ENCODE data around the gene DCXR.

DCXR gene

DNA sequence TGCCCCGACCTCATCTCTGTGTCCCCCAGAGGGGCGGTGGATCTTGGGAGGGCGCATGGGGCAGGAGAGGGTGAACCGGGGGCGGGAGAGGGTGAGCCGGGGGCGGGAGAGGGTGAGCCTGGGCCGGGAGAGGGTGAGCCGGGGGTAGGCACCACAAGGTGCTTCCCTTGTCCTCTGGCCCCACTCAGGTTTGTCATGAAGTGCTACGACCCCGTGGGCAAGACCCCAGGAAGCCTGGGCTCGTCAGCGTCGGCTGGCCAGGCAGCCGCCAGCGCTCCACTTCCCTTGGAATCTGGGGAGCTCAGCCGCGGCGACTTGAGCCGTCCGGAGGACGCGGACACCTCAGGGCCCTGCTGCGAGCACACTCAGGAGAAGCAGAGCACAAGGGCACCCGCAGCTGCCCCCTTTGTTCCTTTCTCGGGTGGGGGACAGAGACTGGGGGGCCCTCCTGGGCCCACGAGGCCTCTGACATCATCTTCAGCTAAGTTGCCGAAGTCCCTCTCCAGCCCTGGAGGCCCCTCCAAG is 41.2 kb downstream of the DCXR start:
- H3K27me3 ChIP-seq (ENCODE audit: control insufficient read depth, insufficient read depth, low read length), result no peaks in the 10 kb centered on the region
- H3K9me3 ChIP-seq (ENCODE audit: control insufficient read depth, insufficient read depth, low read length), result no peaks in the 10 kb centered on the region
- no CpG with 5 or more reads among the region's 28 CpGs for WGBS (ENCODE audit: insufficient coverage, insufficient read length)
- H3K4me1 ChIP-seq (ENCODE audit: control insufficient read depth, insufficient read depth, low read length), result peaks cover 14% of the 10 kb centered on the region
- DNase-seq (ENCODE audit: low read depth, low spot score), result no peak
- H3K36me3 ChIP-seq (ENCODE audit: control insufficient read depth, insufficient read depth, low read length), result 0 out of 2 replicates have a peak, but pooled peaks cover 2% of the 10 kb centered on the region
- no peak overlapping the region for H3K27ac ChIP-seq (ENCODE audit: low read length)
- no peak overlapping the region for H3K4me3 ChIP-seq (ENCODE audit: low read length)

DNA sequence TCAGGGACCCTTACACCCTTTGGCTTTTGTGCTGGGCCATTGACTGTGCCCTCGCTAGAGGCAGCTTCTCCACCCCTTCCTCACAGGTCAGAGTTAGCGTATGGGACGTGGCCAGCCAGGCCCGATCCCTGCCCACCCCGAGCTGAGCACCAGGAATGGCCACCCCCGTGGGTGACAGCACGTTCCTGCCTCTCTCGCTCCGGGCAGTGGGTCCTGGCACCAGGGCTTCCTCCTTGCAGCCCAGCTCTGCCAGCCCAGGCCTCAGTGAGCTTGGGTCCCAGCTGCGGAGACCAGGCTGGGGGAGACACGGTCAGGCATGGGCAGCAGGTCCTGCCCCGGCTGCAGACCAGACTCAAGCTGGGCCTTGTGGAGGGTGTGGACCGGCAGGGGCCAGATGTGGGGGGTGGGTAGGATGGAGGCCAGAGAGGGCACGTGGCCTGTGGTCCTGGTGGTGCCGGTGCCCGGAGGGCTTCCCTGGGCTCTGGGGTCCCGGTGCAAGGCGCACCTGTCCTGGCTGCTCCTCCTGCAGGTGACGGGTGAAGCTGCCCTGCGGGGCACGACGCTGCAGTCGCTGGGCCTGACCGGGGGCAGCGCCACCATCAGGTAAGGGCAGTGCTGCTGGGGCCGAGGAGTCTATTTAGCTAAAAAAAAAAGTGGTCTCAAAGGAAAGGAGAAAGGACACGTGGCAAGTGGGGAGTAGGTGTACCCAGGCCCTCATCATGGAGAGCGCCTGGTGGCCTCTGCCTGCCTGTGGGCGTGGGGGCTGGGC is 41.9 kb downstream of the DCXR start:
- Histone ChIP-seq H3K27me3 (ENCODE audit: control insufficient read depth, insufficient read depth, low read length) (no peaks in the 10 kb centered on the region), H3K4me1 (ENCODE audit: control insufficient read depth, insufficient read depth, low read length) (peaks cover 14% of the 10 kb centered on the region), H3K9me3 (ENCODE audit: control insufficient read depth, insufficient read depth, low read length) (no peaks in the 10 kb centered on the region), H3K36me3 (ENCODE audit: control insufficient read depth, insufficient read depth, low read length) (0 out of 2 replicates have a peak, but pooled peaks cover 2% of the 10 kb centered on the region), H3K27ac (ENCODE audit: low read length) (no peak overlapping the region), H3K4me3 (ENCODE audit: low read length) (no peak overlapping the region)
- no peak for DNase-seq (ENCODE audit: low read depth, low spot score)
- WGBS (ENCODE audit: insufficient coverage, insufficient read length), result no CpG with 5 or more reads among the region's 29 CpGs

DNA sequence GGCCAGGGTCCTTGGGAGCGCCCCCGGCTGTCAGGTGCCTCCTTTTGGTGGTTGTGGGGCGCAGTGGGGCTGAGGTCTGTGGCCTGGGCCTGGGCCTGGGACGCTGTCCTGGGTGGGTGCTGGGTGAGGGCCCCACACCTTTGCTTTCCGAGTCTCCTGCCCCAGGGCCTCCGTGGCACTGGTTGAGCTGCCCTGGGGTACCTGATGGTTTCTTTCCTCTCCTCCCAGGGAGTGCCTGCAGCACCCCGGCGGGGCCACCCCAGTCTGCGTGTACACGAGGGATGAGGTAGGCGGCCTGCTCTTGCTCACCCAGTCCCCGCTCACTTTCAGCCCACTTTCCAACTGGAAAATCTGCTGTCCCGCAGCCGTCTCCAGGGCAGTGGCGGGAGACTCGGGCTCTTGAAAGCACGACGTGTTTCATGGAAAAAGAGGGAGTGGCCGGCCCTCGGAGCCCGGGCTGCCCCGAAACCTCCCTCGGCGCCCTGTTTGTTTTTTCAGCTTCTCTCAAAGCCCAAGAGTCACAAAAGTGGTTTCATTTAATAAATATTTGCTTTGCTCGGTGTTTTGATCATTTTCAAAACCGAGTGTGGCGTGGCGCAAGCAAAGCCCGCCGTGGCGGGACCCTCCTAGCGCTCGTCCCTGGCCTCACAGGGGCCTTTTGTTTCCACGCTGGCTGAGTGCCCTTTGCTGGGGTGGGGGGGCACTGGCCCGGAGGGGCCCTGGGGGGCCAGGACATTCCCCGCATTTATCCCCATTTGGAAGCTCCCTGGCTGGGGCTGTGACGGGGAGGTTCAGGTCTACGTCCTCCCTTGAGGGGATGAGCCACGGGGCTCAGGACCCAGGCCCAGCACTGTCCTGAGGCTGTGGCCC is 42.7 kb downstream of the DCXR start:
- Histone ChIP-seq H3K27ac (ENCODE audit: low read length) (no peak overlapping the region), H3K9me3 (ENCODE audit: control insufficient read depth, insufficient read depth, low read length) (no peaks in the 10 kb centered on the region), H3K4me3 (ENCODE audit: low read length) (no peak overlapping the region), H3K36me3 (ENCODE audit: control insufficient read depth, insufficient read depth, low read length) (0 out of 2 replicates have a peak, but pooled peaks cover 2% of the 10 kb centered on the region), H3K27me3 (ENCODE audit: control insufficient read depth, insufficient read depth, low read length) (no peaks in the 10 kb centered on the region), H3K4me1 (ENCODE audit: control insufficient read depth, insufficient read depth, low read length) (peaks cover 13% of the 10 kb centered on the region)
- no peak for DNase-seq (ENCODE audit: low read depth, low spot score)
- WGBS (ENCODE audit: insufficient coverage, insufficient read length), result no CpG with 5 or more reads among the region's 39 CpGs

- Histone ChIP-seq H3K4me1 (ENCODE audit: control insufficient read depth, insufficient read depth, low read length) (peaks cover 13% of the 10 kb centered on the region), H3K36me3 (ENCODE audit: control insufficient read depth, insufficient read depth, low read length) (0 out of 2 replicates have a peak, but pooled peaks cover 4% of the 10 kb centered on the region), H3K27ac (ENCODE audit: low read length) (no peak overlapping the region), H3K27me3 (ENCODE audit: control insufficient read depth, insufficient read depth, low read length) (no peaks in the 10 kb centered on the region), H3K4me3 (ENCODE audit: low read length) (no peak overlapping the region), H3K9me3 (ENCODE audit: control insufficient read depth, insufficient read depth, low read length) (no peaks in the 10 kb centered on the region)
- no CpG with 5 or more reads among the region's 37 CpGs for WGBS (ENCODE audit: insufficient coverage, insufficient read length)
- DNase-seq (ENCODE audit: low read depth, low spot score), result no peak
Measured at GRCh38 chr17:81993729-81994592, 43.5 kb downstream of the DCXR start.

DNA sequence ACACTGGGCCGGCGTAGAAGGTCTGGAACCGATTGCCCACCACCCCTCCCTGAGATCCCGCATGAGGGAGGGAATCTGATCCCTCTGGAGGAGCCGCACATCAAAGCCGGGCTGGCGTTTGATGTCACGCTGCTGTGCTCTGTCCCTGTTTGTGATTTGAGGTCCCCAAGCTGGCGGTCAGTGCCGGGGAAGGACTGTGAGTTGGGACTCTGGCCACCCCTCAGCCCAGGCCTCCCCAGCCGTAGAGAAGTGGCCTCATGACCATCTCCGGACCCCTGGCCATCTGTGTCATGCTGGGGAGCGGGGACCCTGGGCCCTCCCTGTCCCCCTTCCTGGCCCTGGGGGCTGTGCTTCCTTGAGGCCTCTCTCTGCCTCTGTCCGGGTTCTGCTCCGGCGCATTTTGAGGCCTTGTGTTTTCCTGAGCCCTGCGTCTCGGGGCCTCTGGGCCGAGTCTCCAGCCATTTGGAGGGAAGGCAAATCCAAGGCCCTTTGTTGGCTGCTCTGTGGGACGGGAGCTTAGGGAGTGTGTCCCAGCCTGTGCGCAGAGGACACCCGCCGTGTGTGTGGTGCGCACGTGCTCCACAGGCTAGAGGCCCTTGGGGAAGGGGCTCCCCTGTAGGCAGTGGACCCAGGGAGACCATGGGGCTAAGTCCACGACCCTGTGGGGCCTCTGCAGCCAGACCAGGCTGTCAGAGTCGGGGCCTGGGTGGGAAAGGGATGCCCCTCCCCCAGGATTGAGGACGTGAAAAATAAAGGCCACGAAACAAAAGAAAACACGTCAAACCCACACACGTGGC is 45.0 kb downstream of the DCXR start:
- Histone ChIP-seq H3K4me3 (ENCODE audit: low read length) (no peak overlapping the region), H3K4me1 (ENCODE audit: control insufficient read depth, insufficient read depth, low read length) (peaks cover 13% of the 10 kb centered on the region), H3K36me3 (ENCODE audit: control insufficient read depth, insufficient read depth, low read length) (0 out of 2 replicates have a peak, but pooled peaks cover 4% of the 10 kb centered on the region), H3K27ac (ENCODE audit: low read length) (no peak overlapping the region), H3K9me3 (ENCODE audit: control insufficient read depth, insufficient read depth, low read length) (no peaks in the 10 kb centered on the region), H3K27me3 (ENCODE audit: control insufficient read depth, insufficient read depth, low read length) (no peaks in the 10 kb centered on the region)
- DNase-seq (ENCODE audit: low read depth, low spot score), result no peak
- no CpG with 5 or more reads among the region's 31 CpGs for WGBS (ENCODE audit: insufficient coverage, insufficient read length)

- Histone ChIP-seq H3K27me3 (ENCODE audit: control insufficient read depth, insufficient read depth, low read length) (no peaks in the 10 kb centered on the region), H3K36me3 (ENCODE audit: control insufficient read depth, insufficient read depth, low read length) (peaks cover 7% of the 10 kb centered on the region; the same call in 1 of the 2 replicates), H3K4me3 (ENCODE audit: low read length) (no peak overlapping the region), H3K27ac (ENCODE audit: low read length) (no peak overlapping the region), H3K4me1 (ENCODE audit: control insufficient read depth, insufficient read depth, low read length) (peaks cover 13% of the 10 kb centered on the region), H3K9me3 (ENCODE audit: control insufficient read depth, insufficient read depth, low read length) (no peaks in the 10 kb centered on the region)
- no peak for DNase-seq (ENCODE audit: low read depth, low spot score)
- WGBS (ENCODE audit: insufficient coverage, insufficient read length), result no CpG with 5 or more reads among the region's 31 CpGs
Measured at GRCh38 chr17:81991684-81992305, 45.7 kb downstream of the DCXR start.

DNA sequence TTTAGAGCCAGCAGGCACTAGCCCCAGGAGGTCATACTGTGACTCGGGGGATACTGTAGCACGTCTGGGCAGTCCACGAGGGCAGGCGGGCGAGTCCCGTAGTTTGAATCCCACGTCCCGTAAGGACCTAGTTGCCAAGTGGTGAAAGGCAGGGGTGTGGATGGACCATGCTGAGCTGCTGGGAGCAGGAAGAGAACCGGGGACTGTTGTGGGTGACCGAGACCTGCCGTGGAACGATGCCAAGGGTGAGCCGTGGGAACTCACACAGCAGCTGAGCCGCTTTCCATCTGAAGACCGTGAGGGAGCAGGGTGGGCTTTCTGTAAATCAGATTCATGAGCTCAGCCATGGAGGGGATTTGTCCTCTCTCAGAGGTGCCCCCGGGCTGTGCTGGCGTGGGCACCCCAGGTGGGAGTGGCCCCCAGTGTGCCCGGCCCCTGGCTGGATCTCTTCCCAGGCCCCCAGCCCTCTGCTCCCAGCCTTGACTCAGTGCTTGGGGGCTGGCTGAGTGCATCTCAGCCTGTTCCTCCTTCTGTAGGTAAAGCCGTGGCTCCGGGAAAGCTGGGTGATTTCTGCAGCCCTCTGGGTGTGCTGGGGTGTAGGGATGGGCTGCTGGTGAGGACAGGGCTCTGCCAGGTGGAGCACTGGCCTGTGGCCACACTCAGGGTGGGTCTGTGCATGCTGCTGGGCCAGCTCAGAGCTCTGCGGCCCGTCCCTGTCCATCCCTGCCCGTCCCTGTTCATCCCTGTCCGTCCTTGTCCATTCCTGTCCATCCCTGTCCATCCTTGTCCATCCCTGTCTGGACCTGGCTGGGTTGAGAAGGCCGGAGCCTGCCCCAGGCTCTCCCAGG is 46.4 kb downstream of the DCXR start:
- peaks cover 13% of the 10 kb centered on the region for H3K4me1 ChIP-seq (ENCODE audit: control insufficient read depth, insufficient read depth, low read length)
- no peaks in the 10 kb centered on the region for H3K9me3 ChIP-seq (ENCODE audit: control insufficient read depth, insufficient read depth, low read length)
- H3K36me3 ChIP-seq (ENCODE audit: control insufficient read depth, insufficient read depth, low read length), result peaks cover 7% of the 10 kb centered on the region; the same call in 1 of the 2 replicates
- no peak overlapping the region for H3K27ac ChIP-seq (ENCODE audit: low read length)
- DNase-seq (ENCODE audit: low read depth, low spot score), result no peak
- no peak overlapping the region for H3K4me3 ChIP-seq (ENCODE audit: low read length)
- no CpG with 5 or more reads among the region's 25 CpGs for WGBS (ENCODE audit: insufficient coverage, insufficient read length)
- no peaks in the 10 kb centered on the region for H3K27me3 ChIP-seq (ENCODE audit: control insufficient read depth, insufficient read depth, low read length)

- no peak overlapping the region for H3K4me3 ChIP-seq (ENCODE audit: low read length)
- H3K36me3 ChIP-seq (ENCODE audit: control insufficient read depth, insufficient read depth, low read length), result peaks cover 24% of the 10 kb centered on the region
- no peaks in the 10 kb centered on the region for H3K27me3 ChIP-seq (ENCODE audit: control insufficient read depth, insufficient read depth, low read length)
- no peaks in the 10 kb centered on the region for H3K9me3 ChIP-seq (ENCODE audit: control insufficient read depth, insufficient read depth, low read length)
- no peak overlapping the region for H3K27ac ChIP-seq (ENCODE audit: low read length)
- DNase-seq (ENCODE audit: low read depth, low spot score), result no peak
- H3K4me1 ChIP-seq (ENCODE audit: control insufficient read depth, insufficient read depth, low read length), result peaks cover 8% of the 10 kb centered on the region
- WGBS (ENCODE audit: insufficient coverage, insufficient read length), result no CpG with 5 or more reads among the region's 26 CpGs
Measured at GRCh38 chr17:81987161-81987770, 50.2 kb downstream of the DCXR start.

Data from iPS DF 6.9 (cell line).